ENCODE measurements around the gene HNRNPR. TPM values are rescaled to one million over a fixed set of nuclear protein-coding genes. Genes with fewer than 3 reads are reported as not detected.

HNRNPR gene
- total RNA-seq, 2 experiments from 2014 or later, result 190 to 203 TPM

DNA sequence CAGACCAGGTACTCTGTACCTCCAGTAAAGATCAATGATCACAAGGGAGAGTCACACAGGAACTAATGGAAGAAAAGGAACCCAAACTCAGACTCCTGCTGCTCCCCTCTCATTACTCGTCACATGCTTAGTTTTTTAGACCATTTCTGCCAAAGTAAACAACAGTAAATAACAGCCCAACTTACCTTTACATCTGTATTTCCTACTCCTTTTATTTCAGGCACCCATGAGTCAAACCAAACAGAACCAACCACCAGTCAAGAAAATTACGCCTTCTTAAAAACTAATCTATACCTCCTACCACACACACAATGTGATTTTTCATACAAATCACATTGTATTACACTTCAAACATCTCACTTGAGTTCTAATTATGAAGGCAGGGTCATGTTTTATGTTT, 65.4 kb downstream of the HNRNPR start:
- DNase-seq (no peak), ATAC-seq (no peak)
- no peaks in the 10 kb centered on the region for H3K9me3 Mint-ChIP-seq
- intact Hi-C loops (cut with micrococcal nuclease), result no loop called here
- peaks cover 10% of the 10 kb centered on the region for H3K27me3 Mint-ChIP-seq
- ChIA-PET CTCF (interaction anchor here (0.9 kb wide), 1 partner anchor 180 kb away, joined by 3 read pairs; no protein-coding TSS in a partner anchor), POLR2A (no interaction called here)
- no peaks in the 10 kb centered on the region for H3K4me1 Mint-ChIP-seq (ENCODE audit: low read depth)
- H3K36me3 Mint-ChIP-seq (ENCODE audit: low read depth), result peaks cover 14% of the 10 kb centered on the region
- H3K4me3 Mint-ChIP-seq, result no peak overlapping the region
- H3K27ac Mint-ChIP-seq, result no peak overlapping the region
- TF ChIP-seq, protein P1, sequence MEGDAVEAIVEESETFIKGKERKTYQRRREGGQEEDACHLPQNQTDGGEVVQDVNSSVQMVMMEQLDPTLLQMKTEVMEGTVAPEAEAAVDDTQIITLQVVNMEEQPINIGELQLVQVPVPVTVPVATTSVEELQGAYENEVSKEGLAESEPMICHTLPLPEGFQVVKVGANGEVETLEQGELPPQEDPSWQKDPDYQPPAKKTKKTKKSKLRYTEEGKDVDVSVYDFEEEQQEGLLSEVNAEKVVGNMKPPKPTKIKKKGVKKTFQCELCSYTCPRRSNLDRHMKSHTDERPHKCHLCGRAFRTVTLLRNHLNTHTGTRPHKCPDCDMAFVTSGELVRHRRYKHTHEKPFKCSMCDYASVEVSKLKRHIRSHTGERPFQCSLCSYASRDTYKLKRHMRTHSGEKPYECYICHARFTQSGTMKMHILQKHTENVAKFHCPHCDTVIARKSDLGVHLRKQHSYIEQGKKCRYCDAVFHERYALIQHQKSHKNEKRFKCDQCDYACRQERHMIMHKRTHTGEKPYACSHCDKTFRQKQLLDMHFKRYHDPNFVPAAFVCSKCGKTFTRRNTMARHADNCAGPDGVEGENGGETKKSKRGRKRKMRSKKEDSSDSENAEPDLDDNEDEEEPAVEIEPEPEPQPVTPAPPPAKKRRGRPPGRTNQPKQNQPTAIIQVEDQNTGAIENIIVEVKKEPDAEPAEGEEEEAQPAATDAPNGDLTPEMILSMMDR (IDR thresholded peaks at IDR 0.05), result no peak

DNA sequence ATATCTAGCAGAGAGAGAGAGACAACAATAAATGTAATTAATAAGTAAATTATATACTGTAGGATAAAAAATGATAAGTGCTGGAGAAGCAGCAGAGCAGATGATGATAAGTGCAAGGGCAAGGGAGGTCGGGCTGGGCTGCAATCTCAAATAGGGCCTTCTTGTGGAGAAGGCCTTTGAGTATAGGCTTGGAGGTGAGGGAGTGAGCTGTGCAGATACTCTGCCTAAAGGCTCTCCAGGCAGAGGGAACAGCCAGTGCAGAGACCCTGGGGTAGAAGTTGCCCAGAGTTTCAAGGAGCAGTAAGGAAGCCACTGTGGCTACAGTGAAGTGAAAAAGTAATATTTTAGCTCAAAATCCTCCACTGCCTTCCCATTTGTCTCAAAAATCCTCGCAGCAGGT, 67.6 kb downstream of the HNRNPR start:
- TF ChIP-seq, protein P1 (IDR thresholded peaks at IDR 0.05), result no peak
- H3K4me3 Mint-ChIP-seq, result no peak overlapping the region
- ChIA-PET CTCF (interaction anchor here (0.7 kb wide), 1 partner anchor 118 kb away, joined by 3 read pairs; no protein-coding TSS in a partner anchor), POLR2A (no interaction called here)
- no peaks in the 10 kb centered on the region for H3K9me3 Mint-ChIP-seq
- intact Hi-C loops (cut with micrococcal nuclease), result no loop called here
- ATAC-seq (no peak), DNase-seq (no peak)
- no peak overlapping the region for H3K27ac Mint-ChIP-seq
- peaks cover 13% of the 10 kb centered on the region for H3K27me3 Mint-ChIP-seq
- H3K4me1 Mint-ChIP-seq (ENCODE audit: low read depth), result no peaks in the 10 kb centered on the region
- H3K36me3 Mint-ChIP-seq (ENCODE audit: low read depth), result peaks cover 8% of the 10 kb centered on the region

DNA sequence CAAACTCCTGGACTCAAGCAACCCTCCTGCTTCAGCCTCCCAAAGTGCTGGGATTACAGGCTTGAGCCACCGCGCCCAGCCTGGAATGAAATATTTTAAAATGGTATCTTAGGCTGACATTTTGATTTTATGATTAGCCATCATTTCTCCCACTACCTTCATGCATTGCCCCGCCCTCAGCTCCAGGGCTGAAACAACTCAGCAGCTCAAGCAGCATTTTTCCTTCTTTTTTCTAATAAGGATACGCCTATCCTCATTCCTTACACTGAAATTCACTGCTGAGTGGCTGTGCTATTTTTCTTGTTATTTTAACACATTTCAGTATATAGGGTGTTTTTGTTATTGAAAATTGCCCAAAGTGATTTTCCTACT, 70.0 kb downstream of the HNRNPR start:
- no peak overlapping the region for H3K27ac Mint-ChIP-seq
- peaks cover 18% of the 10 kb centered on the region for H3K27me3 Mint-ChIP-seq
- POLR2A ChIA-PET, result no interaction called here
- no peak overlapping the region for H3K4me3 Mint-ChIP-seq
- intact Hi-C loops (cut with micrococcal nuclease), result no loop called here
- TF ChIP-seq, protein P1 (IDR thresholded peaks at IDR 0.05), result no peak
- no peaks in the 10 kb centered on the region for H3K4me1 Mint-ChIP-seq (ENCODE audit: low read depth)
- DNase-seq, result no peak
- no peak for ATAC-seq
- CTCF ChIA-PET, result interaction anchor here (0.7 kb wide), 1 partner anchor 57 kb away, joined by 3 read pairs; the partner anchor contains the start of gene HTR1D
- no peaks in the 10 kb centered on the region for H3K36me3 Mint-ChIP-seq (ENCODE audit: low read depth)
- H3K9me3 Mint-ChIP-seq, result no peaks in the 10 kb centered on the region

DNA sequence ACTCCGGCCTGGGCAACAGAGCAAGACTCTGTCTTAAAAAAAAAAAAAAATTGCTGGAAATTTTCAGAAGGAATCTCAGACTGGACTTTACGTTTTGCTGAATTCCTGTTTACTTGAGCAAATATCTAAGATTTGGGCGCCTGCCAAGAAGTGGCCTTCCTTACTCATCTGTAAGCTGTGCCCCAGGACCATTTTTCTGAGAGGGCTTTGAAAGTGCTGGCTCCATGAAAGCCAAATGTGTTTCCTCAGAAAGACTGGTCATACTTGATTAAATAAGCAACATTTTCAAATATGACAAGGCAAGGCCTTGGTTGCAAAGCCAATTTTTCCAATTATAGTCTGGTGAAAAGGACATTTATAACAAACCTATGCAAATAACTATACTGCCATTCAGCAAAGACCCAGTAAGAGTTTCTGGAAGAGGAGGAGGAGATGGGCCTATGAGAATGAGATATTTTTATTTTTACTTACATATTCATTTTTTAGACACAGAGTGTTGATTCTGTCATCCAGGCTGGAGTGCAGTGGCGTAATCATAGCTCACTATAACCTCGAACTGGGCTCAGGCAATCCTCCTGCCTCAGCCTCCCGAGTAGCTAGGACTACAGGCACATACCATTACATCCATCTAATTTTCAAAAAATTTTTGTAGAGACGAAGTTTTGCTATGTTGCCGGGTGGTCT, 70.5 kb downstream of the HNRNPR start:
- POLR2A ChIA-PET, result interaction anchor here (1.7 kb wide), 1 partner anchor 12 kb away, joined by 3 read pairs; no protein-coding TSS in a partner anchor

More for the DNA sequence above, 70.5 kb downstream of the HNRNPR start:
- CTCF ChIA-PET, result no interaction called here
- ATAC-seq, result no peak
- Mint-ChIP-seq H3K27me3 (peaks cover 19% of the 10 kb centered on the region), H3K4me3 (no peak overlapping the region), H3K36me3 (ENCODE audit: low read depth) (no peaks in the 10 kb centered on the region), H3K9me3 (no peaks in the 10 kb centered on the region), H3K4me1 (ENCODE audit: low read depth) (no peaks in the 10 kb centered on the region), H3K27ac (no peak overlapping the region)
- intact Hi-C loops (cut with micrococcal nuclease), result no loop called here
- TF ChIP-seq, protein P1 (IDR thresholded peaks at IDR 0.05), result no peak
- DNase-seq, result no peak

Data from activated CD8-positive, alpha-beta T cell treated with anti-CD3 and anti-CD28 coated beads for 36 hours (primary cell).